GM23338 (cell line): ENCODE data around the gene POLR1C. TPM values are rescaled to one million over a fixed set of nuclear protein-coding genes. Genes with fewer than 3 reads are reported as not detected.

ENCODE experiments used
- ATAC-seq: fragments of 200-7000 bp; cut with Tn5 transposase; 3 replicates; pipeline ENCODE4 v1.9.1; 2020
- DNase-seq: peaks from one replicate; pipeline ENCODE4 v3.0.0-alpha.2; 2015; ENCODE audit warnings: low spot score
- H2AFZ ChIP-seq: fragments of 200-600 bp; sonication (generic); 2 replicates; pipeline ENCODE4 v1.8.0; 2016; ENCODE audit warnings: antibody characterized with exemption, mild to moderate bottlenecking, moderate library complexity
- H3F3A ChIP-seq: fragments of 200-600 bp; sonication (generic); replicated peaks from 2 replicates; pipeline ENCODE4 v1.8.0; 2017; ENCODE audit warnings: antibody characterized with exemption, mixed run types, low read depth
- H3K27ac ChIP-seq: fragments of 200-600 bp; sonication (generic); 2 replicates; pipeline ENCODE4 v1.6.1; 2016; ENCODE audit warnings: low read depth
- H3K27me3 ChIP-seq: fragments of 200-600 bp; sonication (generic); 2 replicates; pipeline ENCODE4 v1.8.0; 2016; ENCODE audit warnings: mild to moderate bottlenecking, mixed run types, moderate library complexity; ENCODE audit not compliant: insufficient read depth
- H3K36me3 ChIP-seq: fragments of 200-600 bp; sonication (generic); 2 replicates; pipeline ENCODE4 v1.8.0; 2016; ENCODE audit warnings: mild to moderate bottlenecking; ENCODE audit not compliant: insufficient read depth
- H3K4me1 ChIP-seq: fragments of 200-600 bp; sonication (generic); 2 replicates; pipeline ENCODE4 v1.8.0; 2016; ENCODE audit warnings: mild to moderate bottlenecking, moderate library complexity; ENCODE audit not compliant: insufficient read depth
- H3K4me2 ChIP-seq: fragments of 200-600 bp; sonication (generic); 2 replicates; pipeline ENCODE4 v1.7.1; 2017; ENCODE audit warnings: mixed run types
- H3K4me3 ChIP-seq: fragments of 200-600 bp; sonication (generic); 2 replicates; pipeline ENCODE4 v1.6.1; 2016; ENCODE audit warnings: mixed run types
- H3K79me2 ChIP-seq: fragments of 200-600 bp; sonication (generic); replicated peaks from 2 replicates; pipeline ENCODE4 v1.8.0; 2017; ENCODE audit warnings: mild to moderate bottlenecking; ENCODE audit not compliant: insufficient read depth
- H3K9me2 ChIP-seq: fragments of 200-600 bp; sonication (generic); 2 replicates; pipeline ENCODE4 v1.8.0; 2017; ENCODE audit not compliant: insufficient read depth
- H4K20me1 ChIP-seq: fragments of 200-600 bp; sonication (generic); replicated peaks from 2 replicates; pipeline ENCODE4 v1.8.0; 2017; ENCODE audit warnings: mild to moderate bottlenecking; ENCODE audit not compliant: insufficient read depth
- H3K27ac Mint-ChIP-seq: 2 replicates; pipeline ENCODE4 v1.8.0; 2020; ENCODE audit warnings: inconsistent platforms, mild to moderate bottlenecking, moderate library complexity, mixed read lengths
- H3K27me3 Mint-ChIP-seq: 3 replicates; pipeline ENCODE4 v1.8.0; 2022; ENCODE audit warnings: low read depth, mild to moderate bottlenecking, moderate library complexity, mixed read lengths, inconsistent platforms; ENCODE audit not compliant: insufficient read depth, poor library complexity
- H3K36me3 Mint-ChIP-seq: 3 replicates; pipeline ENCODE4 v1.8.0; 2021; ENCODE audit warnings: low read depth, mild to moderate bottlenecking, inconsistent platforms, moderate library complexity, mixed read lengths
- H3K4me1 Mint-ChIP-seq: 3 replicates; pipeline ENCODE4 v1.8.0; 2020; ENCODE audit warnings: mild to moderate bottlenecking, inconsistent platforms, mixed read lengths
- H3K4me3 Mint-ChIP-seq: 3 replicates; pipeline ENCODE4 v1.8.0; 2021; ENCODE audit warnings: moderate library complexity, mild to moderate bottlenecking, inconsistent platforms, mixed read lengths
- H3K9me3 Mint-ChIP-seq: 3 replicates; pipeline ENCODE4 v1.8.0; 2020; ENCODE audit warnings: moderate library complexity, mild to moderate bottlenecking, inconsistent platforms, mixed read lengths
- CREB1 ChIP-seq: fragments of 250-450 bp; sonication (Bioruptor Pico); IDR thresholded peaks from 2 replicates; pipeline ENCODE4 v1.5.0; 2020; ENCODE audit warnings: low read depth, mild to moderate bottlenecking, moderate library complexity
- EZH2phosphoT487 ChIP-seq: fragments of 200-600 bp; sonication (generic); IDR thresholded peaks from one replicate; pipeline ENCODE4 v1.8.1; 2018; ENCODE audit warnings: antibody characterized with exemption; ENCODE audit not compliant: unreplicated experiment
- ZNF114 ChIP-seq: fragments of 250-450 bp; sonication (Bioruptor Pico); IDR thresholded peaks from 2 replicates; pipeline ENCODE4 v1.5.0; 2020; ENCODE audit warnings: mild to moderate bottlenecking, moderate library complexity
- polyA plus RNA-seq: library from polyadenylated mRNA; unstranded; fragments of >200 nt; fragmentation: Nextera tagmentation; extraction: Ambion mirVana; gene quantifications from 2 replicates; pipeline ENCODE4 v1.2.1, GENCODE V29; 2016
- total RNA-seq: library from RNA; depleted of rRNA; stranded (reverse); fragments of >200 nt; shearing (Covaris generic); gene quantifications from 2 replicates; pipeline ENCODE4 v1.2.3, GENCODE V29; 2014
- TF ChIP-seq, protein P1 (sequence below): IDR thresholded peaks from one replicate; pipeline ENCODE4 v1.6.1; 2018; ENCODE audit warnings: antibody characterized with exemption; ENCODE audit not compliant: unreplicated experiment
- TF ChIP-seq, protein P2 (sequence below): fragments of 250-450 bp; sonication (Bioruptor Pico); IDR thresholded peaks from 2 replicates; pipeline ENCODE4 v1.5.0; 2020; ENCODE audit warnings: mild to moderate bottlenecking, moderate library complexity

POLR1C gene
- total and polyA plus RNA-seq, 2 experiments from 2014 or later: 26.6 to 47.0 TPM

DNA sequence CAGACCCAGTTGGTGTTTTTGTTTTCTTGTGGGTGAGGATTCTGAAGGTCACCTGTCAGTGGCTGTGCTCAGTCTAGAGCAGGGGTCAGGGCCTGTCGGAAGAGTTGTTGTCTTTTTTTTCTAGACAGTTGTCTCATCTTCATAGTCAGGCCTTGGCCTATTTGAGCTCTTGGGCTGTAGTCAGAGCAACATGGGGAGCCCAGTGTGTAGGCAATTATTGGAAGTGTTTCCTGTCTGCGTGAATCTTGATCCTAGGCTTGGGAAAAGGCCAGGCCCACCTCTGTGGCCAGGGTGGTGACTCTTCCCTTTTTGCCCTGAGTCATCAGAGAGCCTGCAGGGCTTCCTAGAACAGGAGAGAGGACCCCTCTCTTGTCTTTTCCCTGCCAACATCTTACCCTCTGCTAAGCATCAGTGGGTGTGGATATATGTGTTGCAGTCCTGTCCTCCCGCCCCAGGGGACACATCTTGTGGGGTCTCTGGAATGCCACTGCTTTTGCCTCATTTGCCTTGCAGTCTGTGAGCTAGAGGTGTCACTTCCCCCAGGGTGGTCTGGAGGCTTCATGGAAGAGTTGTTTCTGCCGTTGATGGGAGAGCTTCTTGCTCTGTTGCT, 28.1 kb upstream of the POLR1C start:
- H3F3A ChIP-seq: no peaks in the 10 kb centered on the region

More for the DNA sequence above, 28.1 kb upstream of the POLR1C start:
- peaks cover 7% of the 10 kb centered on the region for H3K4me1 ChIP-seq
- ATAC-seq (no peak), DNase-seq (no peak)
- TF ChIP-seq, protein P1, sequence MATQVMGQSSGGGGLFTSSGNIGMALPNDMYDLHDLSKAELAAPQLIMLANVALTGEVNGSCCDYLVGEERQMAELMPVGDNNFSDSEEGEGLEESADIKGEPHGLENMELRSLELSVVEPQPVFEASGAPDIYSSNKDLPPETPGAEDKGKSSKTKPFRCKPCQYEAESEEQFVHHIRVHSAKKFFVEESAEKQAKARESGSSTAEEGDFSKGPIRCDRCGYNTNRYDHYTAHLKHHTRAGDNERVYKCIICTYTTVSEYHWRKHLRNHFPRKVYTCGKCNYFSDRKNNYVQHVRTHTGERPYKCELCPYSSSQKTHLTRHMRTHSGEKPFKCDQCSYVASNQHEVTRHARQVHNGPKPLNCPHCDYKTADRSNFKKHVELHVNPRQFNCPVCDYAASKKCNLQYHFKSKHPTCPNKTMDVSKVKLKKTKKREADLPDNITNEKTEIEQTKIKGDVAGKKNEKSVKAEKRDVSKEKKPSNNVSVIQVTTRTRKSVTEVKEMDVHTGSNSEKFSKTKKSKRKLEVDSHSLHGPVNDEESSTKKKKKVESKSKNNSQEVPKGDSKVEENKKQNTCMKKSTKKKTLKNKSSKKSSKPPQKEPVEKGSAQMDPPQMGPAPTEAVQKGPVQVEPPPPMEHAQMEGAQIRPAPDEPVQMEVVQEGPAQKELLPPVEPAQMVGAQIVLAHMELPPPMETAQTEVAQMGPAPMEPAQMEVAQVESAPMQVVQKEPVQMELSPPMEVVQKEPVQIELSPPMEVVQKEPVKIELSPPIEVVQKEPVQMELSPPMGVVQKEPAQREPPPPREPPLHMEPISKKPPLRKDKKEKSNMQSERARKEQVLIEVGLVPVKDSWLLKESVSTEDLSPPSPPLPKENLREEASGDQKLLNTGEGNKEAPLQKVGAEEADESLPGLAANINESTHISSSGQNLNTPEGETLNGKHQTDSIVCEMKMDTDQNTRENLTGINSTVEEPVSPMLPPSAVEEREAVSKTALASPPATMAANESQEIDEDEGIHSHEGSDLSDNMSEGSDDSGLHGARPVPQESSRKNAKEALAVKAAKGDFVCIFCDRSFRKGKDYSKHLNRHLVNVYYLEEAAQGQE: no peak
- TF ChIP-seq, protein P2, sequence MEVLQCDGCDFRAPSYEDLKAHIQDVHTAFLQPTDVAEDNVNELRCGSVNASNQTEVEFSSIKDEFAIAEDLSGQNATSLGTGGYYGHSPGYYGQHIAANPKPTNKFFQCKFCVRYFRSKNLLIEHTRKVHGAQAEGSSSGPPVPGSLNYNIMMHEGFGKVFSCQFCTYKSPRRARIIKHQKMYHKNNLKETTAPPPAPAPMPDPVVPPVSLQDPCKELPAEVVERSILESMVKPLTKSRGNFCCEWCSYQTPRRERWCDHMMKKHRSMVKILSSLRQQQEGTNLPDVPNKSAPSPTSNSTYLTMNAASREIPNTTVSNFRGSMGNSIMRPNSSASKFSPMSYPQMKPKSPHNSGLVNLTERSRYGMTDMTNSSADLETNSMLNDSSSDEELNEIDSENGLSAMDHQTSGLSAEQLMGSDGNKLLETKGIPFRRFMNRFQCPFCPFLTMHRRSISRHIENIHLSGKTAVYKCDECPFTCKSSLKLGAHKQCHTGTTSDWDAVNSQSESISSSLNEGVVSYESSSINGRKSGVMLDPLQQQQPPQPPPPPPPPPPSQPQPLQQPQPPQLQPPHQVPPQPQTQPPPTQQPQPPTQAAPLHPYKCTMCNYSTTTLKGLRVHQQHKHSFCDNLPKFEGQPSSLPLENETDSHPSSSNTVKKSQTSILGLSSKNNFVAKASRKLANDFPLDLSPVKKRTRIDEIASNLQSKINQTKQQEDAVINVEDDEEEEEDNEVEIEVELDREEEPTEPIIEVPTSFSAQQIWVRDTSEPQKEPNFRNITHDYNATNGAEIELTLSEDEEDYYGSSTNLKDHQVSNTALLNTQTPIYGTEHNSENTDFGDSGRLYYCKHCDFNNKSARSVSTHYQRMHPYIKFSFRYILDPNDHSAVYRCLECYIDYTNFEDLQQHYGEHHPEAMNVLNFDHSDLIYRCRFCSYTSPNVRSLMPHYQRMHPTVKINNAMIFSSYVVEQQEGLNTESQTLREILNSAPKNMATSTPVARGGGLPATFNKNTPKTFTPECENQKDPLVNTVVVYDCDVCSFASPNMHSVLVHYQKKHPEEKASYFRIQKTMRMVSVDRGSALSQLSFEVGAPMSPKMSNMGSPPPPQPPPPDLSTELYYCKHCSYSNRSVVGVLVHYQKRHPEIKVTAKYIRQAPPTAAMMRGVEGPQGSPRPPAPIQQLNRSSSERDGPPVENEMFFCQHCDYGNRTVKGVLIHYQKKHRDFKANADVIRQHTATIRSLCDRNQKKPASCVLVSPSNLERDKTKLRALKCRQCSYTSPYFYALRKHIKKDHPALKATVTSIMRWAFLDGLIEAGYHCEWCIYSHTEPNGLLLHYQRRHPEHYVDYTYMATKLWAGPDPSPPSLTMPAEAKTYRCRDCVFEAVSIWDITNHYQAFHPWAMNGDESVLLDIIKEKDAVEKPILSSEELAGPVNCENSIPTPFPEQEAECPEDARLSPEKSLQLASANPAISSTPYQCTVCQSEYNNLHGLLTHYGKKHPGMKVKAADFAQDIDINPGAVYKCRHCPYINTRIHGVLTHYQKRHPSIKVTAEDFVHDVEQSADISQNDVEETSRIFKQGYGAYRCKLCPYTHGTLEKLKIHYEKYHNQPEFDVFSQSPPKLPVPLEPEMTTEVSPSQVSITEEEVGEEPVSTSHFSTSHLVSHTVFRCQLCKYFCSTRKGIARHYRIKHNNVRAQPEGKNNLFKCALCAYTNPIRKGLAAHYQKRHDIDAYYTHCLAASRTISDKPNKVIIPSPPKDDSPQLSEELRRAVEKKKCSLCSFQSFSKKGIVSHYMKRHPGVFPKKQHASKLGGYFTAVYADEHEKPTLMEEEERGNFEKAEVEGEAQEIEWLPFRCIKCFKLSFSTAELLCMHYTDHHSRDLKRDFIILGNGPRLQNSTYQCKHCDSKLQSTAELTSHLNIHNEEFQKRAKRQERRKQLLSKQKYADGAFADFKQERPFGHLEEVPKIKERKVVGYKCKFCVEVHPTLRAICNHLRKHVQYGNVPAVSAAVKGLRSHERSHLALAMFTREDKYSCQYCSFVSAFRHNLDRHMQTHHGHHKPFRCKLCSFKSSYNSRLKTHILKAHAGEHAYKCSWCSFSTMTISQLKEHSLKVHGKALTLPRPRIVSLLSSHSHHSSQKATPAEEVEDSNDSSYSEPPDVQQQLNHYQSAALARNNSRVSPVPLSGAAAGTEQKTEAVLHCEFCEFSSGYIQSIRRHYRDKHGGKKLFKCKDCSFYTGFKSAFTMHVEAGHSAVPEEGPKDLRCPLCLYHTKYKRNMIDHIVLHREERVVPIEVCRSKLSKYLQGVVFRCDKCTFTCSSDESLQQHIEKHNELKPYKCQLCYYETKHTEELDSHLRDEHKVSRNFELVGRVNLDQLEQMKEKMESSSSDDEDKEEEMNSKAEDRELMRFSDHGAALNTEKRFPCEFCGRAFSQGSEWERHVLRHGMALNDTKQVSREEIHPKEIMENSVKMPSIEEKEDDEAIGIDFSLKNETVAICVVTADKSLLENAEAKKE (CRISPR knock-in tag): no peak
- TF ChIP-seq EZH2phosphoT487: no peak
- TF ChIP-seq ZNF114: no peak
- no peak for TF ChIP-seq CREB1 (CRISPR knock-in tag)
- peaks cover 46% of the 10 kb centered on the region for H4K20me1 ChIP-seq
- Mint-ChIP-seq H3K27me3 (peaks cover 7% of the 10 kb centered on the region), H3K9me3 (no peaks in the 10 kb centered on the region), H3K4me3 (no peak overlapping the region), H3K4me1 (peaks cover 24% of the 10 kb centered on the region), H3K27ac (peak overlapping the region; percentile 61), H3K36me3 (peaks cover 7% of the 10 kb centered on the region; the same call in 2 of the 3 replicates)
- H3K4me3 ChIP-seq: no peak overlapping the region
- H3K36me3 ChIP-seq: no peaks in the 10 kb centered on the region
- H3K27ac ChIP-seq: no peak overlapping the region
- H3K4me2 ChIP-seq: no peak overlapping the region
- peaks cover 75% of the 10 kb centered on the region for H3K79me2 ChIP-seq
- H2AFZ ChIP-seq: no peak overlapping the region
- H3K9me2 ChIP-seq: no peaks in the 10 kb centered on the region
- H3K27me3 ChIP-seq: no peaks in the 10 kb centered on the region
